Putamen (tissue), 1 donor: ENCODE measurements around the gene CSF1.
A peak's percentile ranks its signal among the peaks of the same experiment; 100 is the strongest.
"Not testable (repeated sequence)": the region's sequence is repeated elsewhere in the genome, so short reads cannot be mapped to it uniquely, and the experiment has no call there.

Experiments used
- DNase-seq: peaks from one replicate; pipeline ENCODE4 v3.0.0-alpha.2; 2016; ENCODE audit warnings: low spot score

Gene CSF1

DNA sequence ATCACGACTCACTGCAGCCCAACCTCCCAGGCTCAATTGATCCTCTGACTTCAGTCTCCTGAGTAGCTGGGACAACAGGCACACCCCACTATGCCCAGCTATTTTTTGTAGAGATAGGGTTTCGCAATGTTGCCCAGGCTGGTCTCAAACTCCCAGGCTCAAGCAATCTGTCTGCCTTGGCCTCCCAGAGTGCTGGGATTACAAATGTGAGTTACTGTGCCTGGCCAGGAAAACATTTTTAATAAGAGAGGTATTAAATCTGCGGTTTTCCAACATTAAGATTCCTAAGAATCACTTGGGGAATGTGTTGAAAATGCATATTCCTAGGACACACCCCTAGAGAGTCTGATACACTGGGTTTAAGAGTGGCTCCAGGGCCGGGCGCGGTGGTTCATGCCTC, 8.7 kb downstream of the CSF1 start:
- no peak for DNase-seq

DNA sequence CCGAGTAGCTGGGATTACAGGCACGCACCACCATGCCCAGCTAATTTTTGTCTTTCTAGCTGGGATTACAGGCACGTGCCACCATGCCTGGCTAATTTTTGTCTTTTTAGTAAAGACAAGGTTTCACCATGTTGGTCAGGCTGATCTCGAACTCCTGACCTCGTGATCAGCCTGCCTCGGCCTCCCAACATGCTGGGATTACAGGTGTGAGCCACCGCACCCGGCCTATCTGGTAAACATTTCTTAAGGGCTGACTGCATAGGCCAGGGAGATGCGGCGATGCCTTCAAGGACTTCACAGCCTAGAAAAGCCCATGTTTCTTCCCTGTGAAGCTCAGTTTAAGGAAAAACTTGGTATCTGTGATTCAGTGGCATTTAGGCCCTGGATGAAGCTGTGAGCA, 9.7 kb downstream of the CSF1 start:
- DNase-seq, result not testable (repeated sequence)

GRCh38 chr1:109922326-109922725, 11.7 kb downstream of the CSF1 start:
- DNase-seq, result no peak

GRCh38 chr1:109923131-109923945, 12.7 kb downstream of the CSF1 start:
- DNase-seq, result no peak

- DNase-seq, result no peak
These were observed 13.3 kb downstream of the CSF1 start for GRCh38 chr1:109923946-109924275.

GRCh38 chr1:109924316-109924715, 13.7 kb downstream of the CSF1 start:
- no peak for DNase-seq

DNA sequence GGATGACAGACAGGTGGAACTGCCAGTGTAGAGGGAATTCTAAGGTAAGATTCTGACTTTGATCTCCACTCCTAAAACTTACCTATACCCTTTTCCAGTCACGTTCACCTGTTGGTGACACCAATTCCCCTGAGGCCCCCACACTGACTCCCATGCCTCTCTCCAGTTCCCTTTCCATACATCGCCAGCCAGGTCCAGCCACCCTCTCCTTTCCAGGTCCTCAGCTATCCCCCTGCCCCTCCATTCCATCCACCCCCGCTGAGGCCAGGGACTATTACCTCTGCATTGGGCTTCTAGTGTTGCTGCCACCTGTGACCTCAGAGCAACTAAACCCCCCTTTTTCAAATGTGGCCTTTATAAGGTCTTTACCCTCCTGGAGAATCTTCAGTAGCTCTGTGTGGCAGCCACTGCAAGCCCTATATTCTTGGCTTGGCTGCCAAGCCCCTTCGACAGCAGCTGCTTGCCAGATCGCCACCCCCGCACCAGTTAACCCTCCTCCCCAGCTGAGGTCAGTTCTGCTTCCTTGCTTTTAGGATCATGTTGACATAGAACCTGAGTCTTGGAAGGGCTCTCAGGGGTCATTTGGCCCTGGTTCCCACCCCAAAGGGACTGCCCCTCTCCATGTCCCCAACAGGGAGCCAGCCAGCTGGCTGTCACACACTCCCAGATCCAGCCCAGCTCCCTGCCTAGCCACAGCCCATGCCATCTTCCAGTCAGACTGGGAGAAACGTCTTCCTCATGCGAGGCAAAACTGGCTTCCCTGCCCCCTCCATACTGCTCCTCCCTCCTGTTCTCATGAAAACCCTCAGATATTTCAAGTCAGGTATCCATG, 14.7 kb downstream of the CSF1 start:
- no peak for DNase-seq

- DNase-seq, result no peak
These were observed 16.1 kb downstream of the CSF1 start for GRCh38 chr1:109926662-109927300.

GRCh38 chr1:109927356-109927755, 16.7 kb downstream of the CSF1 start:
- DNase-seq, result no peak

DNA sequence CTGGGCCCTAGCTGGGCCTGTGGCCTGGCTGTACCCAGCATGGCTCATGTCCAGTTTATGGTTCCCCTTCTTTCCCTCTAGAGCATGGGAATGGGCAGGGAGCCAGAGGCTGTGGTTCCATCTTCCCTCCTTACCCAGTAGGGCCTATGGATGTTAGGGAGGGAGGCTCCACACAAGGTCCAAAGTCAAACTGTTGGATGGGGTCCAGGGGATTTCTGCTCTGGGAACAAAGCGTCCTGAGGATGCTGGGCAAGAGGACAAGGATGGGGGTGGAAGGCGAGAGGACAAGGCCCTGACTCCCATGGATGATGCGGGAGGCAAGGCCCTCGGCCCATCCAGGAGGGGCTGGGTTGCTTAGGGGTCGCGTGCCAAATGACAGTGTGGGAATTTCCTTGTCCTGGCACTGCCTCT, 17.3 kb downstream of the CSF1 start:
- DNase-seq, result peak; percentile 50

DNA sequence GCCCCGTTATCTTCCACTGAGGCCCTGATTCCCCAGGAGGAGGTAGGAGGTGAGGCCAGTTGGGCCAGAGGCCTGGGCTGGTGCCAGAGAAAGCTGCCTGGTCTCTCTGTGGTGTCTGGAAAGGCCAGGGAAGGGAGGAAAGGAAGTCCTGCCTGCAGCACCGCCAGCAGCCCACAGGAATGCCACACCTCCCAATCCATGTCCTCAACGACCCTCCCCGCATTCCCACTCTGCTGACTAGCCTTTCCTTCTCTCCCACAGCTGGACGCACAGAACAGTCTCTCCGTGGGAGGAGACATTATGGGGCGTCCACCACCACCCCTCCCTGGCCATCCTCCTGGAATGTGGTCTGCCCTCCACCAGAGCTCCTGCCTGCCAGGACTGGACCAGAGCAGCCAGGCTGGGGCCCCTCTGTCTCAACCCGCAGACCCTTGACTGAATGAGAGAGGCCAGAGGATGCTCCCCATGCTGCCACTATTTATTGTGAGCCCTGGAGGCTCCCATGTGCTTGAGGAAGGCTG, 18.0 kb downstream of the CSF1 start:
- DNase-seq, result no peak

DNA sequence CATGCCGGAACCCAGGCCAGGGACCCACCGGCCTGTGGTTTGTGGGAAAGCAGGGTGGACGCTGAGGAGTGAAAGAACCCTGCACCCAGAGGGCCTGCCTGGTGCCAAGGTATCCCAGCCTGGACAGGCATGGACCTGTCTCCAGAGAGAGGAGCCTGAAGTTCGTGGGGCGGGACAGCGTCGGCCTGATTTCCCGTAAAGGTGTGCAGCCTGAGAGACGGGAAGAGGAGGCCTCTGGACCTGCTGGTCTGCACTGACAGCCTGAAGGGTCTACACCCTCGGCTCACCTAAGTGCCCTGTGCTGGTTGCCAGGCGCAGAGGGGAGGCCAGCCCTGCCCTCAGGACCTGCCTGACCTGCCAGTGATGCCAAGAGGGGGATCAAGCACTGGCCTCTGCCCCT, 18.5 kb downstream of the CSF1 start:
- no peak for DNase-seq

GRCh38 chr1:109929588-109930251, 19.1 kb downstream of the CSF1 start:
- no peak for DNase-seq

DNA sequence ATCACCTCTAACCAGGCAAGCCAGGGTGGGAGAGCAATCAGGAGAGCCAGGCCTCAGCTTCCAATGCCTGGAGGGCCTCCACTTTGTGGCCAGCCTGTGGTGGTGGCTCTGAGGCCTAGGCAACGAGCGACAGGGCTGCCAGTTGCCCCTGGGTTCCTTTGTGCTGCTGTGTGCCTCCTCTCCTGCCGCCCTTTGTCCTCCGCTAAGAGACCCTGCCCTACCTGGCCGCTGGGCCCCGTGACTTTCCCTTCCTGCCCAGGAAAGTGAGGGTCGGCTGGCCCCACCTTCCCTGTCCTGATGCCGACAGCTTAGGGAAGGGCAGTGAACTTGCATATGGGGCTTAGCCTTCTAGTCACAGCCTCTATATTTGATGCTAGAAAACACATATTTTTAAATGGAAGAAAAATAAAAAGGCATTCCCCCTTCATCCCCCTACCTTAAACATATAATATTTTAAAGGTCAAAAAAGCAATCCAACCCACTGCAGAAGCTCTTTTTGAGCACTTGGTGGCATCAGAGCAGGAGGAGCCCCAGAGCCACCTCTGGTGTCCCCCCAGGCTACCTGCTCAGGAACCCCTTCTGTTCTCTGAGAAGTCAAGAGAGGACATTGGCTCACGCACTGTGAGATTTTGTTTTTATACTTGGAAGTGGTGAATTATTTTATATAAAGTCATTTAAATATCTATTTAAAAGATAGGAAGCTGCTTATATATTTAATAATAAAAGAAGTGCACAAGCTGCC, 19.8 kb downstream of the CSF1 start:
- DNase-seq, result no peak

- no peak for DNase-seq
These were observed 20.6 kb downstream of the CSF1 start for GRCh38 chr1:109931189-109931731.

- no peak for DNase-seq
These were observed 21.4 kb downstream of the CSF1 start for GRCh38 chr1:109931911-109932636.

DNA sequence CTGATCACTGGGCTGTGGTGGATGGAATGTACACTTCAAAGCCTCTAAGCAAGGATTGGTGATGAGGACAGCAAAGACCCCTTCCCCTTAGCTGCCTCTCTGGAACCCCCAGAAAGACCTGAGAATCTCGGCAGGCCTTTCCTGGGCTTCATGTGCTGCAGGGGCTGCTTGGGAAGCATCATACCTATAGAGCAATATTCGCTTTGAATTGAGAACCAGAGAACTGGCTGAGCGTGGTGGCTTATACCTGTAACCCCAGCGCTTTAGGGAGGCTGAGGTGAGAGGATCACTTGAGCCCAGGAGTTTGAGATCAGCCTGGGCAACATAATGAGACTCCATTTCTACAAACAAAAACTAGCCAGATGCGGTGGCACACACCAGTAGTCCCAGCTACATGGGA, 22.0 kb downstream of the CSF1 start:
- no peak for DNase-seq

DNA sequence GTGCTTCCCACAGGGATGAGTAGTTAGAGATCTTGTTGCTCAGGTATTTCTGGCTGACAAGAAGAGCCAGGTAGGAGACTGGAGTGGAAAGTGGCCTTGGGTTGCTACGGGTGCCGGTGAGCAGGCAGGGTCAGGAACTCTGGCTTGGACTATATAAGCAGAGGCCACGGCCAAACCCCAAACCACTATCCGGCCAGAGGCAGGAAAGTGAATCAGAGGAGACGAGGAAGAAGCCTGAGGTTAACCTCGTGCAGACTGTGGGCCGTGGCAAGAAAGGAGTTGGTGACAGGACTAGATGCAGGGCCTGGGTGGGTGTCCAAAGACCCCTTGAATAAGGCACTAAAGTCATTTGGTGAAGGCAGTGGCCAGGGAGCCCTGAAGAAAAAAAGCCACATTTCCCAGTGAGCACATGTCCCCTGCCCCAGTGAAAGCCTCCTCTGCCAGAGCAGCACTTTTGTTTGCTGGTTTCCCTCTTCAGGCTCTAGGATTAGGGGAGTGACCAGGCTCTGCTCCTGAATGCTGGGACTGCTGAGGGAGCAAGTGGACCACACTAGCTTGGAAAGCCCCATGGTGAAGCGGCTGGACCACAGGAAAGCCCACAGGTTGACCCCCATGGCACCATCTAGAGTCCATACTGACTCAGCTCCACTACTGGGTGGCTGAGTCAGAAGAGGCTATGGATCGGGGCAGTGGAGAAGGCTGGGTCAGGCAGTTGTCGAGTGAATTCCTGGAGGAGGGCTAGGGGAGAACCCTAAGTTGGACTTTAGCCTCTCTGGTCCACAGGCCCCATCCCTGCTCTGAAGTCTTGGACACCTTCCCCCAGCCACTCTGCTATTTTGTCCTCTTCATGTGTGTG, 23.4 kb downstream of the CSF1 start:
- DNase-seq, result no peak

- DNase-seq, result no peak
These were observed 24.8 kb downstream of the CSF1 start for GRCh38 chr1:109935451-109935900.
